Vagina (tissue), 2 donors: ENCODE results near the gene RPH3AL.

ENCODE experiments used
- CTCF ChIP-seq, 3 experiments: fragments of 450-650 bp in 2 of 3; fragments of 200-600 bp in 1 of 3; sonication (generic) in 1 of 3; IDR thresholded peaks; one replicate each; pipeline ENCODE4 v1.5.1; 2017 to 2019; ENCODE audit warnings: antibody characterized with exemption in 3 of 3, mild to moderate bottlenecking in 2 of 3, moderate library complexity in 2 of 3
- POLR2A ChIP-seq, 2 donors: fragments of 450-650 bp; IDR thresholded peaks; one replicate each; pipeline ENCODE4 v1.6.1; 2017; ENCODE audit warnings: antibody characterized with exemption in 2 of 2, mild to moderate bottlenecking in 2 of 2, moderate library complexity in 2 of 2
- POLR2AphosphoS5 ChIP-seq, 2 donors: sonication (generic); formaldehyde crosslinking; IDR thresholded peaks; one replicate each; pipeline ENCODE4 v1.9.0; 2017; ENCODE audit warnings: antibody characterized with exemption in 2 of 2, mild to moderate bottlenecking in 2 of 2, low read depth in 1 of 2; ENCODE audit not compliant: insufficient read depth in 1 of 2

GRCh38 chr17:326010-326621, 26.5 kb downstream of the RPH3AL start:
- no peak for TF ChIP-seq CTCF (IDR thresholded peaks at IDR 0.05)
- TF ChIP-seq POLR2A (IDR thresholded peaks at IDR 0.05), result no peak
- TF ChIP-seq POLR2AphosphoS5 (IDR thresholded peaks at IDR 0.05; ENCODE audit: insufficient read depth in 1 of 2, low read depth in 1 of 2), result no peak
